Lower leg skin (tissue), 3 donors: ENCODE data around the gene C17orf50.

Experiments
- POLR2A ChIP-seq, 2 donors: fragments of 450-650 bp; IDR thresholded peaks; one replicate each; pipeline ENCODE4 v1.6.1; 2016 to 2017; ENCODE audit warnings: antibody characterized with exemption in 2 of 2, mild to moderate bottlenecking in 1 of 2, moderate library complexity in 1 of 2
- TF ChIP-seq, protein P1 (sequence below), 3 donors: fragments of 450-650 bp; IDR thresholded peaks; one replicate each; pipeline ENCODE4 v1.5.1; 2016; ENCODE audit warnings: antibody characterized with exemption in 3 of 3, mild to moderate bottlenecking in 3 of 3, moderate library complexity in 2 of 3

DNA sequence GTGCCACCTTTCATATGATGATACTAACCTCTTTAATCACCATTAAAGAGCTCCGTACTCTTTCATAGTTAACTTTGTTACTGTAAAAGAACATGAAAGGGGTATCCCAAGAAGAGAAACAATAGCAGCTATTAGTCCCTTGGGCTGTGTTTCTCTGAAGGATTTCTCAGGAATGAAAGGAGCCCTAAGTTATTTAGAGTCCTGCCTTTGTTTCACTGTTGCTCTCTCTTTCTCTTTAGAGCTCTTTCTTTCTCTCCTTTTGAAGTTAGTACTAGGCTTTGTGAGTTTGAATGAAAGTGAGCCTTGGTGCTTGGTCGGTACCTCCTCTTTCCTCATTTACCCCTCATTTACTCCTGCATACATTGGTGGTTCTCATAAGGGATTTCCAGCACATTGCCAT, 49.7 kb upstream of the C17orf50 start:
- TF ChIP-seq, protein P1, sequence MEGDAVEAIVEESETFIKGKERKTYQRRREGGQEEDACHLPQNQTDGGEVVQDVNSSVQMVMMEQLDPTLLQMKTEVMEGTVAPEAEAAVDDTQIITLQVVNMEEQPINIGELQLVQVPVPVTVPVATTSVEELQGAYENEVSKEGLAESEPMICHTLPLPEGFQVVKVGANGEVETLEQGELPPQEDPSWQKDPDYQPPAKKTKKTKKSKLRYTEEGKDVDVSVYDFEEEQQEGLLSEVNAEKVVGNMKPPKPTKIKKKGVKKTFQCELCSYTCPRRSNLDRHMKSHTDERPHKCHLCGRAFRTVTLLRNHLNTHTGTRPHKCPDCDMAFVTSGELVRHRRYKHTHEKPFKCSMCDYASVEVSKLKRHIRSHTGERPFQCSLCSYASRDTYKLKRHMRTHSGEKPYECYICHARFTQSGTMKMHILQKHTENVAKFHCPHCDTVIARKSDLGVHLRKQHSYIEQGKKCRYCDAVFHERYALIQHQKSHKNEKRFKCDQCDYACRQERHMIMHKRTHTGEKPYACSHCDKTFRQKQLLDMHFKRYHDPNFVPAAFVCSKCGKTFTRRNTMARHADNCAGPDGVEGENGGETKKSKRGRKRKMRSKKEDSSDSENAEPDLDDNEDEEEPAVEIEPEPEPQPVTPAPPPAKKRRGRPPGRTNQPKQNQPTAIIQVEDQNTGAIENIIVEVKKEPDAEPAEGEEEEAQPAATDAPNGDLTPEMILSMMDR (IDR thresholded peaks at IDR 0.05) = no peak
- TF ChIP-seq POLR2A (IDR thresholded peaks at IDR 0.05) = no peak
